Activated CD4-positive, alpha-beta T cell treated with anti-CD3 and anti-CD28 coated beads, Interleukin-2, amount 50 U/mL, for 16 hours (primary cell): ENCODE results near the gene CRTC1.

Source experiments
- DNase-seq: peaks from one replicate; pipeline ENCODE4 v3.0.0-alpha.2; 2020

The CRTC1 gene

GRCh38 chr19:18788529-18789421 lies 105.3 kb downstream of the CRTC1 start:
- DNase-seq = no peak

- DNase-seq = no peak
These were observed 106.0 kb downstream of the CRTC1 start for GRCh38 chr19:18789422-18789869.

DNA sequence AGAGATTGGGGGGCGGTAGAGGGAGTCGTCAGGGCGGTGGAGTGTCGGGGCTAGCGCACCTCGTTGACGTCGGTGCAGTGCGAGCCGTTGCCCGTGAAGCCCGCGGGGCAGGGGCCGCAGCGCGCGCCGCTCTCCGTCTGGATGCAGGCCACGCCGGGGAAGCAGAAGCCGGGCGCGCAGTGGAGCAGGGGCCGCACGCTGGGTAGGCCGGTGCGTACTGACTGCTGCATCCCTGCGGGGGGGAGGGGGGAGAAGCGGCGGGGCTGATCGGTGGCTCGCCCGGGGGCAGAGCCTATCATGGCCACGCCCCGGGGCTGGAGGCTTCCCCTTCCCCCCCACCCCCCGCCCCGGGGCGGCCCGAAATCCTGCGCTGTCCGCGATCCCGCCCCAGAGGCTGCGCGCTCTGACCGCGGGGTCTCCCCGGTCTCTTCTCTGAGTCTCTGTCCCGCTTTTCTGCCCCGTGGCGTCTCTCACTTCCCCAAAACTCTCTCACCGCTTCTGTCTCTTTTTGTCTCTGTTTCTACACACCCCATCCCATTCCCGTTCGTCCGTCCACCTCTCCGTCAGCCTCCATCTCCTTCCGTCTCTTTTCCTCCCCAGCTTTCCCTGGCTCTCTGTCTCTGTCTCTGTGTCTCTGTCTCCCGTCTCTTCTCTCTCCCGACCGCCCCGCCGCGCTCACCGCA lies 106.5 kb downstream of the CRTC1 start:
- no peak for DNase-seq

GRCh38 chr19:18790566-18791314 lies 107.3 kb downstream of the CRTC1 start, which contains the start of gene COMP:
Gene COMP (minus strand): TSS chr19:18791305. CDS start chr19:18791269, 36 bp downstream.
- no peak for DNase-seq

- no peak for DNase-seq
These were observed 107.8 kb downstream of the CRTC1 start for GRCh38 chr19:18791315-18791678.

DNA sequence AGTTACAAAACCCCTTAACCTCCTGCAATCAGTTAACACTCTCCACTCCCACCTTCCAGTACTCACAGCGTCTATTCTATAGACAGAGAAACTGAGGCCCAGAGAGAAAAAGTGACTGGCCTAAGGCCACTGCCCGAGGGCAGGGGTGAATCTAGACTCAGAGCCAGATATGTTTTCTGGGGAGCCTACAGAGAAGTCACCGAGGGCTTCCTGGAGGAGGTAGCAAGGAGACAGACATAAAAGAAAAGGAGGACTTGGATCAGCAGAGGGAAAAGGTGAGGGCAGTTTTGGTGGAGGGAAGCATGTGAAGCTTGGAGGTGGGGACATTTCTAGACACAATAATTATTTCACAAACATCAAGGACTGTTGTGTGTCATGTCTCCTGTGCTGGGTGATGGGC lies 109.2 kb downstream of the CRTC1 start:
- DNase-seq = no peak

DNA sequence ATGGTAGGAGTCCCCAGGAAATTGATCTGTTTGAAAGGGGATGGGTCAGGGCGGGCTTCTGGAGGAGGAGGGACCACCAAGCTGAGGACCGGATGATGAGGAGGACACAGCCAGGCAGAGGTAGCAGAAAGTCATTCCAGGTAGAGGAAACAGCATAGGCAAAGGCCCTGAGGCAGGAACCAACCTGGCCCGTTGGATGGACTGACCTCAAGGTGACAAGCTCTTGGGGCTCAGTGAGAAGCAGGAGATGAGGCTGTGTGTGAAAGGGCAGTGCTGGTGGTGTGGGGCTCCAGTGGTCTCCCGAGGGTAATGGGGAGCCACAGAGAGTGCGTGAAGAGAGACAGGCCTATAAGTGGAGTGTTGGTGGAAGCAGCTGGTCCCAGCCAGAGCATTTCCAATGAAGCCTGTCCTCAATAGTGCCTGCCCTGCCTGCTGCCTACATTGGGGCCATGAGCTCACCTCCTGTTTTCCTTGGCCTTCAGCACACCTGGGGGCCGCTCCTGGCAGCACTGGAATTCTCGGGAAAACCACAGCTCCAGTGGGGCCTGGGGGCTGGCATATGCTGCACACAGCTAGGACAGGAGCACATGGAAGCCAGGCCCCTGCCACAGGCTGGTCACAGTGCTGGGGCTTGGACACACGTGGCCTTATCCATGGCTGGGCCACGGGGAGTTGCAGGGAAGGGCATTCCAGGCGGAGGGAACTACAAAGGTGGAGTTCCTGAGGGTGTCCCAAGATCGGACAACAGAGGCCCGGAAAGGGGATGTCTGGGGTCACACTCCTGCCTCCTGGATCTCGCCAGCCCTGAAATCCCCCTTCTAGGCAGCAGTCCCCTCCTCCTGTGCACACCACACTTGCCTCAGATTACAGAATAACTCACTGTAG lies 109.9 kb downstream of the CRTC1 start:
- DNase-seq = no peak

GRCh38 chr19:18794029-18794313 lies 110.5 kb downstream of the CRTC1 start:
- DNase-seq = no peak

DNA sequence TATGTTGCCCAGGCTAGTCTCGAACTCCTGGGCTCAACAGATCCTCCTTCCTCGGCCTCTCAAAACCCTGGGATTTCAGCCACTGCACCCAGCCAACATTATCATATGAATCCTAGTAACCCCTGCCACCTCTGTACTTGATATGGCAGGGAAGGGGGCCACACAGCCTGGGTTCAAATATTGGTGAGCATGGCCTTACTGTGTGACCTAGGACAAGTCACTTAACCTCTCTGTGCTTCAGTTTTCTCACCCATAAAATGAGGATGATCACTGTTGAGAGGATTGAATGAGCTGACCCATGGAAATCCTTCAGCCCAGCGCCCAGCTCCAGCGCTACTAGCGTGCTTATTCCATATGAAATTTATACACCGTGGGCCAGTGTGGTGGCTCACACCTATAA lies 111.2 kb downstream of the CRTC1 start:
- no peak for DNase-seq

DNA sequence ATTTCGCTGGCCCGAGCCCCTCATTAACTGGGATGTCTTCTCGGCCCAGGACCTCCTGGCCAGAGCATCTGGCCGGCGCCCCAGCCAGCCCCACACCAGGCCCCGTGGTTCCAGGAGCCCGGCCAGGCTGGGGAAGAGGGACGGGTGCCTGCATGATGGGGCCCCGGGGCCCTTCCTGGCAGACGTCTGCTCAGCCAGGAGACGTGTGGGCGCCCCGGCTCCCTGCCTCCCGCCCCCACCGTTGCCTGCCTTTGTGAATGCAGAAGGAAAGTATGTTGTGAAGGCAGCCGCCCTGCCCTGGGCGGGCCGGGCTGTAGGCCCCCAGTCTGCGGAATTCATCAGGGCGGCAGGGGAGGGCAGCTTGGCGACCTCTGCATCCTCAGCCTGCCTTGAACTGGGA lies 112.1 kb downstream of the CRTC1 start:
- no peak for DNase-seq

- DNase-seq = no peak
These were observed 112.8 kb downstream of the CRTC1 start for GRCh38 chr19:18796239-18796638.

DNA sequence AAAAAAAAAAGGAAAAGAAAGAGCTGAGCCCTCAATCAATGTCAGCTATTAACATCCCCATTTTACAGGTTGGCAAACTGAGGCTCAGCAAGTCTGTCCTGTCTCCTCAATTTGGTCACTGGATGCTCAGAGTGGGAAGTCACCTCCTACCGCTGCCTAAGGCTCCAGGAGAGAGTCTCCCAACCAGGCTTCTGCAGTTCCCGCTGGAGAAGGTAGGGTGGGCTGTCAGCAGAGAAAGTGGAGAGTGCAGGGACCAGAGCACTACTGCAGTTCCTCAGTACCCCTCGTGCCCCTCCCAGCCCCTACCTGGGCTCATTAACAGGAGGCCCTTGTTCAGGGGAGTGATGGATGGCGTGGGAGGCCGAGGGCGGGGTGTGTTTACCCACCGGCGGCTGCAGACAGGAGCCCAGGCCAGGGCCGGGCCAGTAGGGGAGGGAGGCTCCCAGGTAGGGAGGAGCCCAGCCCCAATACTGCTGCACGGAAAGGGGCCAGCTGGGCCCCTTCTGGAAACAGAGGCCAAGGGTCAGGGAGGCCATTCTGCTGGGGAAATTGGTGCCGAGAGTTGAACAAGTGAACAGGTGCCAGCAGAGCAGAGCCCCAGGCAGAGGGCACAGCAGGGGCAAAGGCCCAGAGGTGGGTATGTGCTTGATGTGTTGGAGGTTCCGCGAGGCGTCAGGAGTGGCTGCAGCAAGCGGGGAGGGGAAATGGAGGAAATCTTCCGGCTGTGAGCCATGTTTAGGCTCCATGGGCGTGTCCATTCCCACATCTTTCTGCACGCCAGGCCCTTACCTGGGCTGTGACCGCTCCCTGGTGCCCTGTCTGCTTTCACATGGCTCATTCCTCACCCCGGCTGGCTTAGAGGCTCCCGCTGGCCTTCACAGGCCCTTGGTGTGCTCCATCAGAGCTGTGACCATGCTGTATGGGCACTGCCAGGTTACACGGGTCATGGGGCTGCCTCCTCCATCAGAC lies 115.2 kb downstream of the CRTC1 start:
- no peak for DNase-seq

DNA sequence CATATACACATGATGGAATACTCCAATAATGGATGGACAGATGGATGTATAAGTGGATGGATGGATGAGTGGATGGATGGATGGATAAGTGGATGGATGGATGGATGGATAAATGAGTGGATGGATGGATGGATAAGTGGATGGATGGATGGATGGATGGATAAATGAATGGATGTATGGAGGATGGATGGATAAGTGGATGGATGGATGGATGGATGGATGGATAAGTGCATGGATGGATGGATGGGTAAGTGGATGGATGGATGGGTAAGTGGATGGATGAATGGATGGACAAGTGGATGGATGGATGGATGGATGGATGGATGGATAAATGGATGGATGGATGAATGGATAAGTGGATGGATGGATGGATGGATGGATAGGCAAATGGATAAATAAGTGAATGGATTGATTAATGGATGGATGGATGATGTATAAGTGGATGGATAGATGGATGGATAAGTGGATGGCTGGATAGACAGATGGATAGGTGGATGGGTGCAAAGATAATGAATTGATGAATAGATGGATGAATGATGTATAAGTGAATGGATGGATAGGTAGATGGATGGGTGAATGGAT lies 116.0 kb downstream of the CRTC1 start:
- DNase-seq = no peak

- no peak for DNase-seq
These were observed 116.6 kb downstream of the CRTC1 start for GRCh38 chr19:18800079-18800478.

- DNase-seq = no peak
These were observed 117.2 kb downstream of the CRTC1 start for GRCh38 chr19:18800636-18801035.

GRCh38 chr19:18802354-18802753 lies 118.9 kb downstream of the CRTC1 start:
- DNase-seq = no peak

GRCh38 chr19:18803550-18804138 lies 120.2 kb downstream of the CRTC1 start:
- no peak for DNase-seq

GRCh38 chr19:18804139-18804601 lies 120.7 kb downstream of the CRTC1 start:
- DNase-seq = no peak

DNA sequence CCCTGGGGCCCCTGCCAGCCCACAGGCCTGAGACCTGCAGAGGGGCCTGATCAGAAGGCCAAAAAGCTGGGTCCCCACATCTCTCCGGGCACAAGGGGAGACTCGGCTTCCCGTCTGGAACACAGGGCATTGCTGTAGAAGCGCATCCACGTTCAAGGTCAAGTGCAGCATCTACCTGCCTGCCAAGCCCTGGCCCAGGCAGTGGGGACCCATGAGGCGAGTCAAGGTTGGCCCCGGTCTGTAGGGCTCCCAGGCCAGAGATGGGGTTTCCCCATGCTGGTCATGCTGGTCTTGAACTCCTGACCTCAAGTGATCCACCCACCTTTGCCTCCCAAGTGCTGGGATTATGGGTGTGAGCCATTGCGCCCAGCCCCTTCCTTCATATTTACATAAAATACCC lies 121.2 kb downstream of the CRTC1 start:
- DNase-seq = no peak

- DNase-seq = no peak
These were observed 124.4 kb downstream of the CRTC1 start for GRCh38 chr19:18807861-18808331.
